DND-41 (cell line): ENCODE measurements around the gene NRP1.

Source experiments
- ATAC-seq: fragments of 200-7000 bp; cut with Tn5 transposase; 3 replicates; pipeline ENCODE4 v1.9.1; 2021; ENCODE audit warnings: low read depth; ENCODE audit not compliant: insufficient read depth
- DNase-seq: peaks from one replicate; pipeline ENCODE4 v3.0.0-alpha.2; 2020
- H2AFZ ChIP-seq: 2 replicates; pipeline ENCODE4 v1.6.0; 2012; ENCODE audit warnings: low read depth, low read length
- H3K27ac ChIP-seq: 2 replicates; pipeline ENCODE4 v1.5.1; 2012; ENCODE audit warnings: low read length, inconsistent platforms
- H3K27me3 ChIP-seq: fragments of 200-600 bp; sonication (generic); 2 replicates; pipeline ENCODE4 v1.6.0; 2012; ENCODE audit warnings: low read length, mild to moderate bottlenecking, inconsistent platforms; ENCODE audit not compliant: insufficient read depth, poor library complexity
- H3K36me3 ChIP-seq: 2 replicates; pipeline ENCODE4 v1.5.1; 2012; ENCODE audit warnings: low read length, inconsistent platforms; ENCODE audit not compliant: insufficient read depth
- H3K4me1 ChIP-seq: 2 replicates; pipeline ENCODE4 v1.5.1; 2012; ENCODE audit warnings: mild to moderate bottlenecking, low read length; ENCODE audit not compliant: insufficient read depth
- H3K4me2 ChIP-seq: 2 replicates; pipeline ENCODE4 v1.6.0; 2012; ENCODE audit warnings: mild to moderate bottlenecking, moderate library complexity, low read length, inconsistent platforms; ENCODE audit not compliant: insufficient read depth
- H3K4me3 ChIP-seq, 2 experiments: fragments of 200-600 bp in 1 of 2; shearing (Covaris generic) in 1 of 2; 2 replicates each; pipeline ENCODE4 v1.5.1; 2012 to 2016; ENCODE audit warnings: inconsistent platforms in 2 of 2, low read length in 2 of 2, mild to moderate bottlenecking in 2 of 2, low read depth in 1 of 2, moderate library complexity in 1 of 2
- H3K79me2 ChIP-seq: 2 replicates; pipeline ENCODE4 v1.6.0; 2012; ENCODE audit warnings: low read length, inconsistent platforms; ENCODE audit not compliant: insufficient read depth
- H3K9ac ChIP-seq: 2 replicates; pipeline ENCODE4 v1.6.0; 2012; ENCODE audit warnings: low read depth, mild to moderate bottlenecking, inconsistent platforms, low read length, moderate library complexity
- H3K9me3 ChIP-seq: 2 replicates; pipeline ENCODE4 v1.5.1; 2012; ENCODE audit warnings: low read length, moderate library complexity, mild to moderate bottlenecking, inconsistent platforms; ENCODE audit not compliant: insufficient read depth, severe bottlenecking
- H4K20me1 ChIP-seq: 2 replicates; pipeline ENCODE4 v1.6.0; 2012; ENCODE audit warnings: low read length; ENCODE audit not compliant: insufficient read depth
- CTCF ChIP-seq: IDR thresholded peaks from 2 replicates; pipeline ENCODE4 v1.5.1; 2012; ENCODE audit warnings: borderline replicate concordance, low read length, moderate library complexity, mild to moderate bottlenecking; ENCODE audit not compliant: poor library complexity, severe bottlenecking; ENCODE audit errors: extremely low read depth
- EZH2 ChIP-seq: IDR thresholded peaks from 3 replicates; pipeline ENCODE4 v1.6.1; 2012; ENCODE audit warnings: borderline replicate concordance, low read depth, mild to moderate bottlenecking, moderate library complexity, low read length, inconsistent platforms; ENCODE audit not compliant: severe bottlenecking

Gene NRP1

GRCh38 chr10:33332183-33333065, 2.0 kb downstream of the NRP1 start:
- H2AFZ ChIP-seq, result no peak overlapping the region
- no peak for TF ChIP-seq CTCF
- no peak for TF ChIP-seq EZH2
- ATAC-seq (no peak), DNase-seq (no peak)
- H3K9me3 ChIP-seq, result no peaks in the 10 kb centered on the region
- H3K27me3 ChIP-seq, result peaks cover 7% of the 10 kb centered on the region
- no peak overlapping the region for H3K4me3 ChIP-seq
- H3K9ac ChIP-seq, result no peak overlapping the region
- H3K4me2 ChIP-seq, result peak overlapping the region; percentile 96; the same call in 1 of the 2 replicates
- no peaks in the 10 kb centered on the region for H4K20me1 ChIP-seq
- H3K36me3 ChIP-seq, result no peaks in the 10 kb centered on the region
- peaks cover 41% of the 10 kb centered on the region for H3K4me1 ChIP-seq
- H3K79me2 ChIP-seq, result no peaks in the 10 kb centered on the region
- H3K27ac ChIP-seq, result no peak overlapping the region

- ATAC-seq (no peak), DNase-seq (no peak)
- H3K9ac ChIP-seq, result no peak overlapping the region
- TF ChIP-seq EZH2 (no peak), CTCF (no peak)
- peaks cover 7% of the 10 kb centered on the region for H3K27me3 ChIP-seq
- H3K4me2 ChIP-seq, result peak overlapping the region; percentile 41; the same call in 1 of the 2 replicates
- H3K4me3 ChIP-seq, result no peak overlapping the region
- H2AFZ ChIP-seq, result no peak overlapping the region
- H3K79me2 ChIP-seq, result no peaks in the 10 kb centered on the region
- H3K4me1 ChIP-seq, result peaks cover 41% of the 10 kb centered on the region
- H4K20me1 ChIP-seq, result no peaks in the 10 kb centered on the region
- H3K36me3 ChIP-seq, result no peaks in the 10 kb centered on the region
- H3K9me3 ChIP-seq, result no peaks in the 10 kb centered on the region
- H3K27ac ChIP-seq, result no peak overlapping the region
Observed at GRCh38 chr10:33331379-33331694, 3.1 kb downstream of the NRP1 start.

GRCh38 chr10:33330543-33331378, 3.7 kb downstream of the NRP1 start:
- H4K20me1 ChIP-seq, result no peaks in the 10 kb centered on the region
- H3K36me3 ChIP-seq, result no peaks in the 10 kb centered on the region
- no peak overlapping the region for H3K4me3 ChIP-seq
- H3K79me2 ChIP-seq, result no peaks in the 10 kb centered on the region
- H3K27me3 ChIP-seq, result peaks cover 7% of the 10 kb centered on the region
- peaks cover 41% of the 10 kb centered on the region for H3K4me1 ChIP-seq
- H3K9me3 ChIP-seq, result no peaks in the 10 kb centered on the region
- TF ChIP-seq CTCF (peak; percentile 98), EZH2 (no peak)
- no peak overlapping the region for H3K9ac ChIP-seq
- peak overlapping the region; percentile 22; the same call in 1 of the 2 replicates for H2AFZ ChIP-seq
- DNase-seq (peak; percentile 80), ATAC-seq (peak; percentile 52)
- H3K27ac ChIP-seq, result no peak overlapping the region
- H3K4me2 ChIP-seq, result peak overlapping the region; percentile 41; the same call in 1 of the 2 replicates
